GM21360 (cell line): Measurements from ENCODE around the gene SPATA21.

Experiments
- ATAC-seq: cut with Tn5 transposase; IDR thresholded peaks from one replicate; pipeline ENCODE4 v1.9.1; 2021; ENCODE audit warnings: mild to moderate bottlenecking, moderate library complexity; ENCODE audit not compliant: unreplicated experiment

The SPATA21 gene

DNA sequence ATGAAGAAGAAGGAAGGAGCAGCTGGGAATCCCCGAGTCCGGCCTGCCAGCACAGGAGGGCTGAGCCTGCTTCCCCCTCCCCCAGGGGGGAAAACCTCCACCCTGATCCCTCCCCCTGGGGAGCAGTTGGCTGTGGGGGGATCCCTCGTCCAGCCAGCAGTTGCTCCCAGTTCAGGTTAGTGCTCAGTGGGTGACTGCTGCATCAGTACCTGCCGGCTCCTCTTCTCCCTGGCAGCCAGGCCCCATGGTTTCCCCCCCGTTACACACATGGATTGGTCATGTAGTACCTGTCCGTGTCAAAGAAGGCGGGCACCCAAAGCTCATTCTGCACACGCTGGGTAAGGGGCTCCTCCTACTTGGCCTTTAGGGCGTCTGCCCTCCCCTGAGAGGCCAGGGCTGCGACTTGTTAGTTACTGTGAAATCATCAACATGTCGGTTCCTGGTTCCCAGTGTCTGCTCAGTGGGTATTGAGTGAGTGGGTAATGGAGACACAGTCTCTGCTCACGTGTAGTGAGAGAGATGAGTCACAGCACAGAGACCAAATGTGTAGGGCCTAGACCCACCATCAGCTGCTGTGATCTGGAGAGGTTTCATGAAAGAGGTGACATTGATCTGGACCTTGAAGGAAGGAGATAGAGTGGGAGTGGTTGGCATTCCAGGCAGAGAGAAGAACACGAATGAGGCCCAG is 14.8 kb upstream of the SPATA21 start:
- ATAC-seq, result no peak

- no peak for ATAC-seq
Observed at GRCh38 chr1:16450863-16451481, 13.7 kb upstream of the SPATA21 start.

DNA sequence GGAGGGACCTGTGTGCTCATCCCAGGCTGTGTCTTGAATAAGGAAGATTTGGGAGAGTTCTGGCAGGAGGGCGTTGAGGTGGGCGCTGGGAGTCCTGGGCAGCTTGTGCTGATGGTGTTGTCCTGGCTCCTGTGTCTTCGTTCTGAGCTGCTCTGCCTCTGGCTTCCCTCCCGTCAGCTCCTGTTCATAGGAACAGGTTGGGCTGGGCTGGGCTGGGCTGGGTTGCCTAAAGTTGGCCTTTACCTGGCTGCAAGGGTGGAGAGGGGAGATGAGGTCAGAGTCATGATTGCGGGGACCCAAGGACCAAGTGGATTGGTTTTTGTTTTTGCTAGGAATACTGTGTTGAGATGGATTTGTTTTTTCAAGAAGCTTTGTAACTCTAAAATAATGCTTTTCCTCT is 12.4 kb upstream of the SPATA21 start:
- ATAC-seq, result no peak

DNA sequence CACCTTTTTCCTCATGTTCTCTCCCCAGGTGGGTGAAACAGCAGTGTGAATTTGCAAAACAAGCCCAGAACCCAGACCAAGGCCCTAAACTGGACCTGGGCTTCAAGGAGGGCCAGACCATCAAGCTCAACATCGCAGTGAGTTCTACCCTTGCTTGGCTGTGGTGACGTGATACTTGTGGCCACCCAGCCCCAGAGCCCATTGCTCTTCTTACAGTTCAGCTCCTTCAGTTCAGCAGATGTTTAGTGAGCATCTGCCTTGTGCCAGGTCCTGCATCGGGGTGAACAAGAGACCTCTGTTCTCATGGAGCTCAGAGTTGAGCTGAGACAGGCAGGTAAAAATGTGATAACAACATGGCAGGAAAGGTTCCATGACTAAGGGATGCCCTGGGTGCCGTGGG is 11.8 kb upstream of the SPATA21 start:
- ATAC-seq, result no peak

DNA sequence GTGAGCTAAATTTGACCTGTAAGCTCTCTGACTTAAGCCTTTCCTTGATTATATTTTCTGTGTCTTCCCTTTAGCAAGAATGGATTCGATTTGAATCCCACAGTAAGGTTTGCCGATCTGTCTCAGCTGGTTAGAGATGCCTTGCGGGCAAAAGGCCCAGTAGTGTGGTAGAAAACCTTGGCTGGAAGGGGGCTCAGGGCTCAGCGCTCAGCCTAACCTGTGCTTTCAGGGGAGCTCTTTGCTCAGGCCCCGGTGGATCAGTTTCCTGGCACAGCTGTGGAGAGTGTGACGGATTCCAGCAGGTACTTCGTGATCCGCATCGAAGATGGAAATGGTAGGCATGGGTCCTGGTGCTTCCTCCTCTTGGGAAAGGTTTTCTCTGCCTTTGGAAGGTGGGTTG is 10.4 kb upstream of the SPATA21 start:
- no peak for ATAC-seq

DNA sequence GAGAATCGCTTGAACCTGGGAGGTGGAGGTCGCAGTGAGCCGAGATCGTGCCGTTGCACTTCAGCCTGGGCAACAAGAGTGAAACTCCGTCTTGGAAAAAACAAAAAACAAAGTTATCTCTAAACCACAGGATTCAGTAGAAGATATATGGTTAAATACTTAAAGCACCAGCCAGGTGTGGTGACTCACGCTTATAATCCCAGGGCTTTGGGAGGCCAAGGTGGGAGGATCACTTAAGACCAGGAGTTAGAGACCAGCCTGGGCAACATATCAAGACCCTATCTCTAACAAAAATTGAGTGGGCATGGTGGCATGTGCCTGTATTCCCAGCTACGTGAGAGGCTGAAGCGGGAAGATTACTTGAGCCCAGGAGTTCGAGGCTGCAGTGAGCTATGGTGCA is 8.9 kb upstream of the SPATA21 start:
- no peak for ATAC-seq

GRCh38 chr1:16445052-16445451 is 7.8 kb upstream of the SPATA21 start:
- ATAC-seq, result no peak

DNA sequence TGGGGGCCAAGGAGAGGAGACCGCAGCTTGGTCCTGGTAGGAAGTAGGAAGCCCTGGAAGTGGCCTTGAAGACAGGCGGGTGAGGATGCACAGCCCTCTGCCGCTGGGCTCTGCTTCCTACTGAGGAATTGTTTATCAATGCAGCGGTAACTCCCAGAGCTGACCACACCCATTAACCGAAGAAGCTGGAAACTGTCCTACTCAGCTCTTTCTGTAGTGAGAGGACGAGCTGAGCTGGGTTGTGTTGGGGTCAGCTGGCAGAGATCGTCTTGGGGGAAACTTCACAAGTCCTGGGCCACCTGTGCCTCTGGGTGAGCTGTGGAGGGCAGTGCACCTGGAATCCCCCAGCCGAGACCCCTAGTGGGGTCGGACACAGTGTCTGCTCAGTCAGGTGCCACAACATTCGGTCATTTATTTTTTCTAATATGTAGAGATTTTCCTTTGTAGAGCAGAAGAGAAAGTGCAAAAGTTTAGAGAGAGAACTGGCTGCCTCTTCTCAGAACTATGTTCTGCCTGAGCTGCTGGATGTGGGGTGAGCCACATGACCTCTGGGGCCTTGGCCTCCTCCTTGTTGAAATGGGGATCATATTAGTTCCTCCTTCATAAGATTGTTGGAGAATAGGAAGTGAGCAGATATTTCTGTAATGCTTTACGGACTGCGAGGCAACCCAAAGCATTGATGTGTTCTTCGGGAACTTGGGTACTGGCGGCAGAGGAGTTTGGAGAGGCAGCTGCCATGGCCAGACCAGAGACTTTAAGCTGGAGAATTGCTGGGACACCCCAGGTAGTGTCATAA is 6.9 kb upstream of the SPATA21 start:
- no peak for ATAC-seq

DNA sequence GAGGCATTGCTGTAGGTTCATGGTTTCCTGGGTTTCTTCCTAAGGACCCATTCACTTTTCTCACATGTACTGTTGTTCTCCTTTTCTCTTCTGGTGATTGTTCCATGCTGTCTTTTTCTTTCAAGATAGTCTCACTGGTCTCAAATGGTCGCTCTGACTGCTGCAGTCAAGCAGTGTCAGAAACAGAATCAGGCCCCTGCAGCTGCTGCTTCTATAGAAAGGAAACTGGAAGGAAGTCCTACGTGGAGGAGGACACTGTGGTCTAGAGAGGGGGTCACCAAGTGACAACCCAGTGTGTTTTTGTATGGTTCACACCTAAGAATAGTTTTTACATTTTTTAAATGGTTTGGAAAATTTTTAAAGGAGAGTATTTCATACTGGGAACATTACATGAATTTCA is 5.7 kb upstream of the SPATA21 start:
- ATAC-seq, result no peak

DNA sequence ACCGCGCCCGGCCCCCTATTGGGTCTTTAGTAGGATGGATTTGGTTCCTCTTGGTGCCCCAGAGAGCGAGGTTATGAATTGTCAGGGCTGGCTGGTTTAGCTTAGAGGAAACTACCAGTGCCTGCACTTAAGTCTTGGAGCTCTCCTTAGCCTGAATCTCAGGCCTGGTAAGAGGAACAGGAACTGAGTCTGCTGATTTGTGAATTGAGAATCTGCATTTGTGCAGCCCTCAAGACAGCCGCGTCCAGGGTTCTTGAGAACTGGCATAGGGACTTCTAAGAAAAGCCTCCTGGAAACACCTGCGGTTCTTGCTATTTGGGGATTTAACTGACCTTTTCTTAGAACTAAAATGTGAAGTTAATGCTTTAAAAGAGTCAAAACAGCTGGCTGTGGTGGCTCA is 5.0 kb upstream of the SPATA21 start:
- no peak for ATAC-seq

DNA sequence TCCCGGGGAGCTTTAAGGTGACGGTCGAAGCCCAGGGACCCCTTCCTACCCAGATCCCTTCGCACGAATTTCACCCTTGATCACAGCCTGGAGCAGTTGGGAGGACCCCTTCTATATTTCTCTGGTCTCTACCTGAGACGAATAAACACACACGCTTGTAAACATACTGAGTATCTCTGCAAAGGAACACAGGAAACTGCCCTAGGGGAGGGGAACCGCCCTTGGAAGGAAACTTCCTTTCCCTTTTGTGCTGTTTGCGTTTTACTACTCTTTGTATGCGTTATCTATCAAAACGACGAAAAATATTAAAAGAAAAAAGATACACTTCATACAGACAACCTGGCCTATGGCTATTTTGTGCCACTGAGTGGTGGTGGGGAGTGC is 4.0 kb upstream of the SPATA21 start:
- no peak for ATAC-seq

GRCh38 chr1:16440470-16441281 is 3.5 kb upstream of the SPATA21 start, which contains the start of gene NECAP2:
NECAP2 (plus strand) TSS chr1:16440724; CDS start chr1:16440762, 38 bp downstream.
- ATAC-seq, result peak; percentile 73

DNA sequence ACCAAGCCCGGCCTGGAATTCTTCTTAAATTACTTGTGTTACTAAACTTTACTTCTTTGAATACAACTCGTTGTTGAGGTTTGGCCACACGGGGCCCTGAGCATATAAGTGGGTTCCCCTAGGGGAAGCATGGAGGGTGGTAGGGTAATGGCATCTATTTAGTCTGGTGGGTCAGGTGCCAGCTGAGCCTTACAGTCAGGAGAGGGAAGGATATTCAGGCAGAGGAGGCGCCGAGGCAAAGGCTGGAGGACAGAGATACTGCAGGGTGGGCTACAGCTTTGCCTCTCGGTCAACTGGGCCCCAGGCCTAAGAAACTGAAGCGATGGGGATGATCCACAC is 2.9 kb upstream of the SPATA21 start:
- ATAC-seq, result no peak

DNA sequence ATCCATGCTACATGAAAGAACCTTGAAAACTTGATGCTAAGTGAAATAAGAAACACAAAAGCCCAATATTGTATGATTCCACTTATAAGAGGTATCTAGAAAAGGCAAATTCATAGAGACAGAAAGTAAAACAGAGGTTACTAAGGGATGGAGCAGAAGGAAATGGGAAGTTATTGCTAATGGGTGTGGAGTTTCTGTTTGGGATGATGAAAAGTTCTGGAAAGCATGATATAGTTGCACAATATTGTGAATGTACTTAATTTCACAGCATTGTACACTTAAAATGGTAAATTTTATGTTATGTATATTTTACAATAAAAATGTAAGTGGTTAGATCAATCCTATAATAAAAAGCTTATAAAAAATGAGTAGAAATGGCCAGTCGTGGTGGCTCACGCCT is 1.7 kb upstream of the SPATA21 start:
- no peak for ATAC-seq

- ATAC-seq, result no peak
Observed at GRCh38 chr1:16438516-16438915, 1.3 kb upstream of the SPATA21 start.

GRCh38 chr1:16434501-16434900 is 2.7 kb downstream of the SPATA21 start:
- no peak for ATAC-seq

DNA sequence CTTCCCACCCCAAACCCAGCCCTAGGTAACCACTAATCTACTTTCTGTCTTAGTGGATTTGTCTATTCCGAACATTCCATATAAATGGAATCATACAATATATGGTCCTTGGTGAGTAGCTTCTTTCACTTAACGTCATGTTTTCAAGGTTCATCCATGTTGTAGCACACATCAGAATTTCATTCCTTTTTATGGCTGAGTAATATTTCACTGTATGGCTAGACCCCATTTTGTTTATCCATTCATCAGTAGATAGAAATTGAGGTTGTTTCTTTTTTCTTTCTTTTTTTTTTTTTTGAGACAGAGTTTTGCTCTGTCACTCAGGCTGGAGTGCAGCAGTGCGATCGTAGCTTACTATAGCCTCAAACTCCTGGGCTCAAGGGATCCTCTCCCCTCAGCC is 3.2 kb downstream of the SPATA21 start:
- ATAC-seq, result no peak

DNA sequence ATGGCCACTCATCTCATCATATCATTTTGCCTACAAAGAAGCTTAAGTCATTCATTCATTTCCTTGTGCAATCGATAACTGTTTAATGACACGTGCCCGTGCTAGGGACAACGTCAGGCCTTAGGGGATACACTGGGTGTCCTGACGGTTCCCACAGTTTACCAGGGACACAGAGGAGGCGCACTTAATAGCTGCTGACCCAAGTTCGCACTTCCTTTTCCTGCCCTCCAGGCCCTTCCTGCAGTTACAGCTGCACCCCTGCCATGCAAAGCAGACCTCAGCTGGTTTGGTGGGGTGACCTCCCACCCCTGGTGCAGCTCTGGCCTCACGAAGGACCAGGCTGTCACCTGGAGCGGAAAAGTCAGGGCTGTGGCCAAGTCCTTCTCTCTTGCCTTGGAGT is 4.2 kb downstream of the SPATA21 start:
- no peak for ATAC-seq

DNA sequence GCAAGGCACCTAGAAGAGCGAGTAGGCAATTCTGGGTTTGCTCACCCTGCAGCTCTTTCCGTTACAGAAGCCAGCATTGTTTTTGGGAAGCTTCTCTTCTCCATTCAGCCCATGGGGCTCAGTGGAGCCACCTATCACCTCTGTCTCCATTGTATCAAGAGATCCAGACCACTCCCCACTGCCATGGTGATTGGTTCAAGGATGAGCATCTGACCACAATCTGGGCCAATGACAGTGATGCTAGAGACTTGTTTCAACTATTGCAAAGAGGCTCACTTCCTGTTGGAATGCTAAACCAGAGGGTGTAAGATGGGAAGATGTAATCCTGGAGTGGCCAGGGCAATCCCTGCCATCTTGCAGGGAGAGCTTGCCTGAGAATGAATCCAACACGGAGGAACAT is 6.6 kb downstream of the SPATA21 start:
- no peak for ATAC-seq

GRCh38 chr1:16425125-16426025 is 11.8 kb downstream of the SPATA21 start:
- ATAC-seq, result no peak
